Fibroblast of gingiva (primary cell): ENCODE measurements around the gene CHN2.

Experiments
- DNase-seq: peaks from one replicate; pipeline ENCODE4 v3.0.0-alpha.2; 2011; ENCODE audit warnings: low read depth

CHN2 gene

GRCh38 chr7:29311314-29311713, 116.7 kb downstream of the CHN2 start:
- DNase-seq: no peak

GRCh38 chr7:29314148-29314547, 119.6 kb downstream of the CHN2 start:
- DNase-seq: no peak

- no peak for DNase-seq
These were observed 120.7 kb downstream of the CHN2 start for GRCh38 chr7:29315122-29315891.

GRCh38 chr7:29315892-29316270, 121.3 kb downstream of the CHN2 start:
- no peak for DNase-seq

GRCh38 chr7:29316926-29317325, 122.4 kb downstream of the CHN2 start:
- no peak for DNase-seq

- DNase-seq: no peak
These were observed 124.5 kb downstream of the CHN2 start for GRCh38 chr7:29318853-29319718.

GRCh38 chr7:29319719-29320521, 125.3 kb downstream of the CHN2 start:
- no peak for DNase-seq

GRCh38 chr7:29320577-29320976, 126.0 kb downstream of the CHN2 start:
- DNase-seq: no peak

GRCh38 chr7:29322023-29322712, 127.6 kb downstream of the CHN2 start:
- DNase-seq: no peak

GRCh38 chr7:29325476-29325875, 130.9 kb downstream of the CHN2 start:
- no peak for DNase-seq

- DNase-seq: no peak
These were observed 132.3 kb downstream of the CHN2 start for GRCh38 chr7:29326864-29327263.

- no peak for DNase-seq
These were observed 132.9 kb downstream of the CHN2 start for GRCh38 chr7:29327455-29327854.

- no peak for DNase-seq
These were observed 133.5 kb downstream of the CHN2 start for GRCh38 chr7:29328045-29328444.

GRCh38 chr7:29328811-29329210, 134.2 kb downstream of the CHN2 start:
- peak; percentile 12 for DNase-seq

- DNase-seq: no peak
These were observed 135.1 kb downstream of the CHN2 start for GRCh38 chr7:29329686-29330085.

- DNase-seq: no peak
These were observed 135.6 kb downstream of the CHN2 start for GRCh38 chr7:29330136-29330535.

- DNase-seq: no peak
These were observed 136.6 kb downstream of the CHN2 start for GRCh38 chr7:29331163-29331562.

- DNase-seq: no peak
These were observed 137.7 kb downstream of the CHN2 start for GRCh38 chr7:29332042-29332811.

- no peak for DNase-seq
These were observed 138.6 kb downstream of the CHN2 start for GRCh38 chr7:29332875-29333855.
